SK-N-SH (cell line): ENCODE measurements around the gene LRP10.

Source experiments
- CTCF ChIP-seq: fragments of 200-600 bp; sonication (generic); IDR thresholded peaks from 2 replicates; pipeline ENCODE4 v1.6.1; 2017; ENCODE audit warnings: antibody characterized with exemption, mild to moderate bottlenecking, moderate library complexity
- NRF1 ChIP-seq: IDR thresholded peaks from 2 replicates; pipeline ENCODE4 v1.6.1; 2012; ENCODE audit warnings: low read depth, mild to moderate bottlenecking, low read length
- POLR2AphosphoS5 ChIP-seq: IDR thresholded peaks from 2 replicates; pipeline ENCODE4 v1.6.1; 2012; ENCODE audit warnings: low read depth, low read length
- REST ChIP-seq: IDR thresholded peaks from 2 replicates; pipeline ENCODE4 v1.6.1; 2012; ENCODE audit warnings: mild to moderate bottlenecking, low read depth, low read length, moderate library complexity
- SIN3A ChIP-seq: IDR thresholded peaks from 2 replicates; pipeline ENCODE4 v1.6.1; 2012; ENCODE audit warnings: low read depth, mild to moderate bottlenecking, low read length, moderate library complexity, borderline replicate concordance
- TAF1 ChIP-seq: IDR thresholded peaks from 2 replicates; pipeline ENCODE4 v1.6.1; 2012; ENCODE audit warnings: low read depth, mild to moderate bottlenecking, low read length, moderate library complexity, borderline replicate concordance
- ZBTB33 ChIP-seq: IDR thresholded peaks from 2 replicates; pipeline ENCODE4 v1.4.0; 2012; ENCODE audit warnings: low read depth, borderline replicate concordance

- peak; percentile 97 for TF ChIP-seq CTCF
- no peak for TF ChIP-seq SIN3A
- 0 out of 2 replicates have a peak, but pooled peaks have one; percentile 21 for TF ChIP-seq REST
- peak; percentile 19; the same call in 1 of the 2 replicates for TF ChIP-seq NRF1
- TF ChIP-seq ZBTB33, result no peak
- peak; percentile 66; the same call in 1 of the 2 replicates for TF ChIP-seq POLR2AphosphoS5
- 0 out of 2 replicates have a peak, but pooled peaks have one; percentile 22 for TF ChIP-seq TAF1
Observed at GRCh38 chr14:22872033-22872832, 693 bp downstream of the LRP10 start.
